H1 (cell line): Measurements from ENCODE around the gene SPTSSB.

Experiments used
- GABPA ChIP-seq: IDR thresholded peaks from 2 replicates; pipeline ENCODE4 v1.6.1; 2011; ENCODE audit warnings: mild to moderate bottlenecking, low read length, moderate library complexity, borderline replicate concordance; ENCODE audit not compliant: insufficient read depth
- SP4 ChIP-seq: IDR thresholded peaks from 2 replicates; pipeline ENCODE4 v1.6.1; 2012; ENCODE audit warnings: low read length, inconsistent platforms

DNA sequence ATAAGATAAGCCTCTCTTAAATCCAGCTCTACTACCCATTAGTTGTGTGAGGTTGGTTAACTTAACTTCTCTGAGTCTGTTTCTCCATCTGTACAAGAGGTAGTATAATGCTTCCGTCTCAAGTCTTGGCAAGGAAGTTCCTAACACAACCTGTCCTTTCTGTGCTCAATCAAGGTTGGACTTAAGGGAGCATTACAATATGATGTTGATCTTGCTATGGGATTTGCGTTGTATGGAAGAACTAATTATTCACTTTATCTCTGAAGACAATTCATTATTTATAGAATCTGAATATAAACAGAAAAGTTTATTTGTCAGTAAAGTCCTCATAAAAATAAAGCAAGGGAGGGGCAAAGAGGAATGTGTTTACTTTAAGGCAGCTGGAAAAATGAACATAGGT, 18.9 kb upstream of the SPTSSB start:
- TF ChIP-seq SP4 (no peak), GABPA (no peak)
